Stimulated activated CD4-positive, alpha-beta T cell treated with anti-CD3 and anti-CD28 coated beads, Interleukin-4, amount 100 ng/mL, for 48 hours (primary cell): ENCODE results near the gene TTLL11.

ENCODE experiments used
- DNase-seq, 2 donors: peaks; one replicate each; pipeline ENCODE4 v3.0.0-alpha.2; 2020; ENCODE audit warnings: low read depth in 2 of 2

TTLL11 gene

DNA sequence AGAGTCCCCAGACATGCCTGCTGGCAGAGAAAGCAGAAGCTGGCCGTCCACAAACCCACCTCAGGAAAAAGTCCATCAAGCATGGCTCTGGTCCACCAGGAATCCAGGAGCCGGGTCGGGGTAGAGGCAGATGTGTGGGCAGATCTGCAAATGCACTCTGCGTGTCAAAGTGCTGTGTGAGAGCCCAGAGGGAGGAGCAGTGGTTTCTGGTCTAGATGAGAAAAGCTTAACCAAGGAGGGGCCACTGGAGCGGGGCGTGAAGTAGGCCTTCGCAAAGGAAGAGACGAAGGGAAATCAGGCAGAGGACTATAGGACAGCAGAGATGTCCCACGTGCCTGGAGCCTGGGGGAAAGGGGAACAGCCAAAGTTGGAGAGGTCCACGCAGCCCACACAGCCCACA, 40.0 kb downstream of the TTLL11 start:
- DNase-seq: no peak

GRCh38 chr9:122051351-122052321, 41.5 kb downstream of the TTLL11 start:
- DNase-seq: peak; percentile 23 to 59

DNA sequence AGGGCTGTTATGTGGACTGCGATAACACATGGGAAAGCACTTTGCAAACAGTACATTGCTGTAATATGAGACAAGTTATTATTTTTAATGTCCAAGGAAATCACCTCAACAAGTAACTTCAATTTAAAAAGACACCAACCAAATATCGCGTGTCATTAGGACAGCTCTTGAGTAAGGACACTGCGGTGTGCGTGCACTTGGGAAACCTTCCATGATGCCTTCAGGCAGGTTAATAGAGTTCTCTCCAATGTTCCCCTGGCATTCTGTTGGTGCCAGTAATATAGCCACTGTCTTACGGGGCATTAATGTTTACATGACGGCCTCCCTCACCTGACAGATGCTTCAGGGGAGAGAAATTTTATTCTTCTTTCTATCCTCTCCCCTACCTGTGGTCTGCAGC, 42.9 kb downstream of the TTLL11 start:
- DNase-seq: no peak

GRCh38 chr9:122042056-122042455, 51.1 kb downstream of the TTLL11 start:
- no peak for DNase-seq

DNA sequence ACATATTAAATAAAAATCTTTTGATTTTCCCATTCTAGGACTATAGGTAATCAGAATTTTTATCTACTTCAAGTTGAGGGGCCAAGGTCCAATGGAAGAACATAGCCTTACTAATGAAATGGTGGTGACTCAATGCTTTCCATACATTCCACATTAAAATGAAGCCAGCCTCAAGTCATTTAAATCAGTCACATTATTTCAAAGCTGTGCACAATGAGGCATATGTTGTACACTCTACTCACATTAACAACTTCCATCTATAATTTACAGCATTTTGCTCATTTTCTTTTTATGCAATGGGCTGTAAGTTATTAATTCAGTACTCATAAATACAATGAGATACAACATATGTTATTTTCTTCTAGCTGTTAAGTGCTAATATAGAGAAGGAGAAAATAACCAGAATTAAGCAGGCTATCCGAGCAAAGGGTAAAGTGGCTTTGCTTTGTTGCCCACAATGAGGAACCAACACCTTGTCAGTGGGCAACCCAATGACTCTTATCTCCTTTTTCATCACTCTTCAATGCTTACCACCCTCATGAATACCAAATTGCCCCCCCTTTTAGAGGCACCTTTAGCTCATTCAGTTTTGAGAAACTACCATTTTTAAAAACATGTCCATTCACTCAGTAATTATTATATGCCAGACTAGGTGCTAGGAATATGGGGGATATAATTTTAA, 52.4 kb downstream of the TTLL11 start:
- DNase-seq: no peak

DNA sequence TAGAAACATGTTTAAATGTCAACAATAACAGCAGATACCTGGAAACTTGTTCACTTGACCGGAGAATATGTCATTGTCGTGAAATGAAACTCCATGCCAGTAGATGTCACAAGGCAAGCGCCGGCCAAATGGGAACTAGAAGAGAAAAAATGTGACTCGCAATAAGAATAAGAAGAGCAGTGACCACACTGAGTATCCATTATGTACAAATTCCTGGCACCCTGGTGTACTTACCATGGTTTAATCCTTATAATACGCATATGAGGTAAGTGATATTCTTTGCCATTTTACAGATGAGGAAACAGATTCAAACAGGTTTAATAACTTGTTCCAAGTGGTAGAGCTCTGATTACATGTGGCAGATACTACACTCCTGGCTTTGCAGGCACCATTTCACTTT, 53.9 kb downstream of the TTLL11 start:
- DNase-seq: no peak

DNA sequence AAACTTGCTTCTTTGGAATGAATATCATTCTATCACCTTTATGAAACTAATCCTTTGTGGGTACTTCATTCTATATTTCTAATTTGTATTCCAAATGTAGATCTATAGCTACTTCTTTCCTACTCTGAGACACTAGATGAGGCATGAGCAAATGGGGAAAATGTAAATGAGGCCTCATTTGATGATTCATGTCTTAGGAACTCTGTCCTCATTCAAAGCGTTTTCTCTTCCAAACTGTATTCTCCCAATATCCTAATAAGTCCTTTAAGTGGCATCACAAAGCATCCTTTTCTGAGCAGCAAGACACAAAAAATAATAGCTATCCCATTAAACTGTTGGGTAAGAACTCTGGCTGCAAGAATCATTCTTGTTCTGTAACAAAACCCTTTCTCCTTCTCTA, 56.1 kb downstream of the TTLL11 start:
- DNase-seq: no peak

DNA sequence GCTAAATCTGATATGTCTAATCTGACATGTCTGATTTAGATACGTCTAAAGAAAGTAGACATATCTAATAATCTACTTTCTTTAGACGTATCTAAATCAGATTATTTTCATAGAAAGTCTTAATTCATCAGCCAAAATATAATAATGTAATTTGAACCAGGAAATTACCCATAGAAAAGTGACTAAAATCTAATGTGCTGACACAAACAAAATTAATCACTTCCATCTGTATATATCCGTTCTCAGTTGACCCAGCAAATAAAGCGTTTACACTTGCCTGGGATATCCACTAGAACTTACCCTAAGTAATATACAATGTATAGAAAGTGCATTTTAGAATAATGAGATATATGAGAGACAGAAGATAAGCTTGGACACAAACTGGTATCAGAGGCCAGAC, 56.7 kb downstream of the TTLL11 start:
- DNase-seq: no peak

DNA sequence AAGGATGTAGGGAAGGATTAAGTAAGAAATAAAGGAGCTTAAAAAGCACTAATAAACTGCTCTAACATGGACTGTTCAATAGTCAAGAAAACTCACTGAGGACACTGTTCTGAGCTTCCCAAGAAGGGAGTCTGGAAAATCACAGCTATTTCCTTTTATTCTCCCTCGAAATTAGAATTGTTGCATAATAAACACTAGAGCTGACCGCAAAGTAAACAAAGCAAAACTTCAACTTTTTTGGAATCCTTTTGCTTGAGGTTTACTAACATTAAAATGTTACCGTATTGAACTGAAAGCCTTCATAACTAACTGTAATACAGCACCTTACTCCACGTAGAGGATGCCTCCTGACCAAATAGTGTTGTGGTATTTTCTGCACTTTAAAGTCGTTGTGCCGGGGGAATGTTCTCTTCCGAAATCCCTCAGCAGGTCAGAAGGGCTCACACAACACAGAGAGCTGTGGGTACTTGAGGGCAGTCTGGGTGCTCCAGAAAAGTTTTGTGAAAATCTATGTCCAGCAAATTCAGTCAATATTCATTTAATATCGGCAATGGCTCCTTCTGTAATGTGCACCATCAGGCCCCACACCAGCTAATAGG, 59.2 kb downstream of the TTLL11 start:
- no peak for DNase-seq

- no peak for DNase-seq
Measured at GRCh38 chr9:122032346-122032745, 60.8 kb downstream of the TTLL11 start.

GRCh38 chr9:122031776-122032175, 61.3 kb downstream of the TTLL11 start:
- no peak for DNase-seq

GRCh38 chr9:122031157-122031556, 62.0 kb downstream of the TTLL11 start:
- DNase-seq: no peak

- DNase-seq: no peak
Measured at GRCh38 chr9:122030357-122030756, 62.8 kb downstream of the TTLL11 start.

- DNase-seq: no peak
Measured at GRCh38 chr9:122029898-122030297, 63.2 kb downstream of the TTLL11 start.

GRCh38 chr9:122028089-122028488, 65.0 kb downstream of the TTLL11 start:
- no peak for DNase-seq

- DNase-seq: no peak
Measured at GRCh38 chr9:122020398-122020797, 72.7 kb downstream of the TTLL11 start.

DNA sequence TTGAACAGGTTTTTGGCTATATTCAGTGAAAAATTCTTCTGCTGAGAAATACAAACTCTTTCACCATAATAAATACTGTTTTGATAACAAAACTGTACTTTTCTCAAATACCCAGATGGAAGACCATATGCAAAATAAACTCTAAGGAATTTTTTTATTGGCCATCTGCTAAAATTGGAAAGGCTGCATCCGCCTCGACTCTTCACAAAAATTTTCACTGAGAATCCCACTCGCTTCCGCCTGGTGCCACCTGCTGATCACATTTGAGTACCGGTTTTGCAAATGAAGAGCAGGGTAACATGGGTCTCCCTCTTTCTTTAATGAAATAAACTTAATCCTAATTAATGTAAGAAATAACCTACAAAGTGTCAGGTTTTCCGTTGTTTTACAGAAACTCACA, 76.4 kb downstream of the TTLL11 start:
- DNase-seq: no peak

- DNase-seq: no peak
Measured at GRCh38 chr9:122016309-122016708, 76.8 kb downstream of the TTLL11 start.

DNA sequence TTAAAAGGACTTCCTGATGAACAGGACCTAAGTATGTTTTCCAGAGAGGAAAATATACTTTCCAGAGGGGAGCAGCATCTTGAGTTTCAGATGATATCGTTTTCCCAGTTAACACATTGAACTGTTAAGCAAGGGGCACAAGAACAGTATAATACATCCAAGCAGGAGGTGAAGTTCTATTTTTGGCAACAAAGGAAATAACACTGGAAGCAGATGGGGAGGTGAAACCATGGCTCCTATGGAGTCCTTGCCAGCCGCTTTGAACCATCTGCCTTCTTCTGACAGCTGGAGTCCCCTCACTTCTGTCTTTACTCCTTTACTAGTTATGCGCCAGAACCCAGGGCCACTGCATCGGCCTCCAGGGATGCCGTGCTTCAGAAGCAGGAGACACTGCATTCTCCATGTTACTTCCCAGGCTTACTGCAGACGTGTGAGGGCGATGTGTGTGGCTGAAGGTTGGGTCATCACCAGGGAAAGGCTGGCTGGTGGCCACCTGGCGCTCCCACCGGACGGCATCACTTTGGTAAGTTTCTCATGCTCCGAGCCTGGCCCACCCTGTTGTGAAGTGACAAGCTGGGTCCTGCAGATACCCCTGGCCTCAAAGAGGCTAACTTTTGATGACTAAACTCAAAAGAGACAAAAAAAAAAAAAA, 77.8 kb downstream of the TTLL11 start:
- DNase-seq: no peak

DNA sequence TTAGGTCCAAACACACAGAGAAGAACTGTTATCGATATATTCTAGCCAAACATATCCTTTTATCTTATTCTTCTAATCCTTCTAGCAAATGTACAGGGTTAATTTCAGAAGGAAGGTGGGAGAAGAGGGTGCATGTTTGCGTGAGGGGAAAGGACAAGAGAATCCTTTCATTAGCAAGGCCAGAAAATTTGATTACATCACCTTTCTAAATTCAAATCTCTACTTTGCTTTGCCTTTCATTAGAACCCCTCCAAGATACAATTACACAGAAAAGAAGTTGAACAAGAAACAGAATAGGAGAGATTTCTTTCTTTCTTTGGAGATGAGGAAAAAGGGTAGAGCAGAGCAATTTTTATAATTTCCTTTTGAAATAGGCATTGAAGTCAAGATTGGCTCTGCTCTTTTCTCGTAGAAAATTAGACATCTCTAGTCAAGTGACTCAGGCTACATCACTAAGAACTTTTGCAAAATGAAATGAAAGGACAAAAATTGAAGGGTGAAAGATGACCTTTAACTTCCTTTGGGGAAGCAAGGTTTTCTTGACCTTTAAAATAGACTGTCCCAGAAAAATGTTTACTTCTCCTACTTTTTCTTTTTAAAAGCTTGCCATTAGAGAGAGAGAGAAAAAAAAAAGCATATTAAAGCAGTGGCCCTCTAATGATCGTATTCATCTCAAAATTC, 81.2 kb downstream of the TTLL11 start:
- DNase-seq: no peak

DNA sequence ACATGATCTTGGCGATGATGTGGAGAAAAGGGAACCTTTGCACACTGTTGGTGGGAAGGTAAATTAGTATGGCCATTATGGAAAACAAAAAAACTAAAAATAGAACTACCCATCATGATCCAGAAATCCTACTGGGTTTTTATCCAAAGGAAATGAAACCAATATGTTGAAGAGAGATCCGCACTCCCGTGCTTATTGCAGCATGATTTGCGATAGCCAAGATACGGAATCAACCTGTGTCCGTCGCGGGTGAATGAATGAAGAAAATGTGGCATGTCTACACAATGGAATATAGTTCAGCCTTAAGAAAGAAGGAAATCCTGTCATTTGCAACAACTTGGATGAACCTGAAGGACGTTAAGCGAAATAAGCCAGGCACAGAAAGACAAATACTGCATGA, 84.5 kb downstream of the TTLL11 start:
- no peak for DNase-seq

DNA sequence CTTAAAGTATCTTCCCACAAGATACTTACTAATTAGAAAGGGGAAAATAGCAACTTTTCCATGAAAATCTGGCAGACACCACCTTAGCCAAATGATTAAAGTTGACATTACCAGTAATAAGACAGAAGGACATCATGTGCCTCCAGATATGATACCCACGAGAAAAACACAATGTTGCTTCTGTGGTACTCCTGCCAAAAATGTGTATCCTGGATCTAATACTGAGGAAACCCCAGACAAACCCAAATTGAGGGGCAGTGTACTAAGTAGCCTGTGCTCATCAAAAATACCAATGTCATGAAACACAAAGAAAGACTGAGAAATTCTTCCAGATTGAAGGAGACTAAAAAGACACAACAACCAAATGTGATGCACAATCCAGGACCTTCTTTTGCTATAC, 85.3 kb downstream of the TTLL11 start:
- DNase-seq: no peak
